ENCODE data around the gene RRAGD.

DNA sequence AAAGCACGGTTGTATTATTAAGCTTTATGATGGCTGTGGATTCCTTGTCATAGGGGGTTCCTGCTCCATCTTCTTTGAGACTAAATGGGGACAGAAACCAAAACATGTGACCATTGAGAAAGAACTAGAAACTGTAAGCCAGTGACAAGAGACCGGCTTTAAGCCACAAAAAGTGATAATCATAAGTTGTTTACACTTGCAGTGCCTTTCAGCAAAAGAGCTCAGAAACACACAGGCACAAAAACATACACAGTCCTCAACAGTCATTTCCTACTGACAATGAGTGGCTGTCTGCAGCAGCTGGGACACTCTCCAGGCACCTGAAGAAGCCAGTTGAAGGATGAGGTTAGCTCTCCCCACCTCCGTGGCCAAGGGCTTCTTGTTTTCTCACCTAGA lies 39.6 kb downstream of the RRAGD start:
- TF ChIP-seq KDM1A (CRISPR knock-in tag; IDR thresholded peaks at IDR 0.05) (no peak), ATRX (CRISPR knock-in tag; IDR thresholded peaks at IDR 0.05; ENCODE audit: borderline replicate concordance) (no peak)

Data from HepG2 (cell line).